AG09309 (cell line): ENCODE data around the gene SLCO2B1.
A peak's percentile ranks its signal among the peaks of the same experiment; 100 is the strongest.

Experiments used
- DNase-seq: peaks from one replicate; pipeline ENCODE4 v3.0.0-alpha.2; 2010; ENCODE audit warnings: low read depth
- H3K4me3 ChIP-seq: 2 replicates; pipeline ENCODE4 v1.5.1; 2011; ENCODE audit warnings: mild to moderate bottlenecking, low read depth, low read length, moderate library complexity; ENCODE audit not compliant: control insufficient read depth
- TF ChIP-seq, protein P1 (sequence below): IDR thresholded peaks from 2 replicates; pipeline ENCODE4 v1.5.1; 2011; ENCODE audit warnings: mild to moderate bottlenecking, low read depth, low read length, inconsistent platforms; ENCODE audit not compliant: insufficient read depth, control insufficient read depth; ENCODE audit errors: missing control alignments

Gene SLCO2B1

DNA sequence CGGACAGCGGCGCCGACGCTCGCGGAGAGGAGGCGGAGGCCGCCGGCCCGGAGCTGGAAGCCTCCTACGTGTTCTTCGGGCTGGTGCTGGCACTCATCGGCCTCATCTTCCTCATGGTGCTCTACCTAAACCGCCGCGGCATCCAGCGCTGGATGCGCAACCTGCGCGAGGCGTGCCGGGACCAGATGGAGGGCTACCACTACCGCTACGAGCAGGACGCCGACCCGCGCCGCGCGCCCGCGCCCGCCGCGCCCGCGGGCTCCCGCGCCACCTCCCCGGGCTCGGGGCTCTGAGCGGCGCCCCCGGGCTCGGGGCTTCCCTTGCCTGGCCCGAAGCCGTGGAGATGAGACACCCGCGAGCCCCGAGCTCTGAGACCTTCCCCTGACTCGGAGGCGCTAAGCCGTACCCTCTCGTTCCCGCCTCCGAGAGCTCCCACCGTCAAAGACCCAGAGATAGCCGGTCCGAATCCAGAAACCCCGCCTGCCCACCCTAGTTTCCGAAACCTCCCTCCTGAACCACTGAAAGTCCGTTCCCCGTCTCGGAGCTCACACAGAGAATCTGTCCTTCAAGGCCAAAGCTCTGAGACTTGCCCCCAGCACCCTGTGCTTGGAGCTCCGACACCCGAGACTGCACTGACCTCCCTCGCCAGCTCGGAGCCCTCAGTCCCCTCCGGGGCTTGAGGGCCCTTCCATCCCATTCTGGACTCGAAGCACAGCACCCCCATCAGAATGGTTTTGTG, 91.2 kb downstream of the SLCO2B1 start:
- no peak for DNase-seq
- TF ChIP-seq, protein P1, sequence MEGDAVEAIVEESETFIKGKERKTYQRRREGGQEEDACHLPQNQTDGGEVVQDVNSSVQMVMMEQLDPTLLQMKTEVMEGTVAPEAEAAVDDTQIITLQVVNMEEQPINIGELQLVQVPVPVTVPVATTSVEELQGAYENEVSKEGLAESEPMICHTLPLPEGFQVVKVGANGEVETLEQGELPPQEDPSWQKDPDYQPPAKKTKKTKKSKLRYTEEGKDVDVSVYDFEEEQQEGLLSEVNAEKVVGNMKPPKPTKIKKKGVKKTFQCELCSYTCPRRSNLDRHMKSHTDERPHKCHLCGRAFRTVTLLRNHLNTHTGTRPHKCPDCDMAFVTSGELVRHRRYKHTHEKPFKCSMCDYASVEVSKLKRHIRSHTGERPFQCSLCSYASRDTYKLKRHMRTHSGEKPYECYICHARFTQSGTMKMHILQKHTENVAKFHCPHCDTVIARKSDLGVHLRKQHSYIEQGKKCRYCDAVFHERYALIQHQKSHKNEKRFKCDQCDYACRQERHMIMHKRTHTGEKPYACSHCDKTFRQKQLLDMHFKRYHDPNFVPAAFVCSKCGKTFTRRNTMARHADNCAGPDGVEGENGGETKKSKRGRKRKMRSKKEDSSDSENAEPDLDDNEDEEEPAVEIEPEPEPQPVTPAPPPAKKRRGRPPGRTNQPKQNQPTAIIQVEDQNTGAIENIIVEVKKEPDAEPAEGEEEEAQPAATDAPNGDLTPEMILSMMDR, result no peak
- peak overlapping the region; percentile 49 for H3K4me3 ChIP-seq

DNA sequence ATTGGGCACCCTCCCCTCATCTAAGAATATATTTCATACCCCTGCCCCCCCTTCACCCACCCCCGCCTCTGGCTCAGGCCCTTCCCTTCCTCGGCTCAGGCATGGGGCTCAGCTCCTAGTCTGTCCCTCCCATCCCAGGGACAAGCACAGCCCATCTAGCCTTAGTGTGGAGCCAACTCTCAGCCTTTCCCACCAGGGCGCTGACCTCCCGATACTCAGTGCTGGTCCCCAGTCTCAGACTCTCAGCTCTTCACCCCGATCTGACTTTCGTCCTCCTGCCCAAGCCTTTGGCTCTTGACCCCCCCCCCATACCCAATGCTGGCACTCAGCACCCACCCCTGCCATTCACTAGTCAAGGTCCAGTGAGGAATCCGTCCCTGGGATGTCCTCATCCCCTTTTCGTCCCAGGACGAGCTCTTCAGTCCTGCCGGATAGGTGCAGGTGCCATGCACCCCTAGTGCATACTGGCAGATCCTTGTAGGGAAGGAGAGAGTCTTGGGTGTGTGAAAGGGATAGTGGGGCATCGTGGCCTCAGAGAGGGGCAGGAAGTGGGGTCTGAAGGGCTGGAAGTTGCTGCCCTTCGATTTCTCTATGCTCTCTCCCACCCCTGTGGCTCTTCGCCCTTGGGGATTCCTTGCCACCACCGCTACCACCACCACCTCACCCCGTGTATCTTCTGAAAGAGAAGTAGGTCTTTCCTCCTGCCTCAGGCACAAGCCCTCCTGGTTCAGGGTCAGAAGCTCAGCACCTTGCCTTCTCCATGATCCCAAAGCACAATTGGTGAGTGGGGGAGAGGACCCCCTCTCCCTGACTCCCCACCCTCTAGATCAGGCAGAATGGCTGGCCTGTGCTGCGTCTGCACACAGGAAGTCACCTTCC, 92.1 kb downstream of the SLCO2B1 start:
- TF ChIP-seq, protein P1, result no peak

DNA sequence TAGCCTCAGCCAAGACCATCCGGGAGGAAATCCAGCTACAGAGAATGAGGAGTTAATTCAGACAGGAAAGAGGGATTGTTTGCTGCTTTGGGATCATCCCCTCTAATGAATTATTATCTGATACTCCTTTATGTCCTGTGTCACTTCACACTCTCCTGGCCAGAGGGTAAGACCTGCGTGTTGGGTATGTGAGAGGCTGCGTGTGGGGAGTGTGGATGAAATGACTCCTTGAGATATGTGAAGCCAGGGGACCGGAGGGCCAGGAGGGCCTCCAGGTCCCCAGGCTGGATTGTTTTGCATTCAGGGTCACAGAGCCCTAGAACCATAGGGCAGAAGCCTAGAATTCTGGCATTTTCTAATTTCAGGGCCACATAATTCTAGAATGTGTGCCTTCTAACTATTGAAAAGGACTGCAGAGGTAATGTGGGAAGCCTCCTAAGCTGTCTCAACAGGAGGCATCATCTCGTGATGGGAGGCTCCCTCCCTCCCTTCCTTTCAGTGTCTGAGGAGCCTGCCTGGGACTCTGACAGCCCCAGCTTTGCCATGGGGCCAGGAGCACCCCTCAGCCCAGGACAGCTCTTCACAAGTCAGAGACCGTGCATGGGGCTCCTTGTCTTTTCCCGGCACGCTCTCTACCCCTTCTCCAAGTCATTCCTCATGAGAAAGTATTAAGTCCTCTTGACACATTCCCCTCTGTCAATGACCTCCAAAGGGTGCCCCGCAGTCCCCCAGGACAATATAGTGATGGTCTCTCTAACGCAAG, 93.3 kb downstream of the SLCO2B1 start:
- H3K4me3 ChIP-seq, result no peak overlapping the region
- no peak for DNase-seq
- TF ChIP-seq, protein P1, result no peak

More for the DNA sequence above, 92.1 kb downstream of the SLCO2B1 start:
- H3K4me3 ChIP-seq, result no peak overlapping the region
- no peak for DNase-seq

DNA sequence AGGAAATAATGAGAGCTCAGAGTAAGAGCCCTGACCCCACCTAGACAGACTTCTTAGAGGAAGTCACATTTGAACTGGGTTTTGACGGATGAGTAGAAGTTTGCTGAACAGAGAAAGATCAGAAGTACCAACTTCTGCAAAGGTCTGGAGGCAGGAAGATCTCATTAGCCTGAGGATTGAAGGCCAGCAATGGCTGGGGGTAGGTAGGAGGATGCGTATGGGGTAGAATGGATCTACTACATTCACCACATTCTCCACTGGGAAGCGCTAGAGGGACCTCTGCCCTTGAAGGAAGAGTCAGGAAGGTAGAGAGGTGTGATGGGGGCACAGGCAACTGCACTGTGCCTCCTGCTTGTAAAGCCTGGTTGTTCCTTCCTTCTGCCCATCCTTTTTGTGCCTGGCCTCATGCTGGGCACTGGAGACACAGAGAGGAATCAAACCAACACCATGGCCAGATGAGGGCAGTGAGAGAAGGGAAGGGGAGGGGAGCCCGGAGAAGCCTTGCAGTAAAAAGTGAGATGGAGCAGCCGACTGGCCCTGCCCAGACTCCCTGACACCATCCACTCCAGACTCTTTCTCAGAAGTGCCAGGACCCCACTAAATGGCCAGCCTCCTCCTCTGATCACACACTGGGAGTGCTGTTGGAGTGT, 94.6 kb downstream of the SLCO2B1 start:
- TF ChIP-seq, protein P1, result no peak
- no peak overlapping the region for H3K4me3 ChIP-seq
- DNase-seq, result no peak

DNA sequence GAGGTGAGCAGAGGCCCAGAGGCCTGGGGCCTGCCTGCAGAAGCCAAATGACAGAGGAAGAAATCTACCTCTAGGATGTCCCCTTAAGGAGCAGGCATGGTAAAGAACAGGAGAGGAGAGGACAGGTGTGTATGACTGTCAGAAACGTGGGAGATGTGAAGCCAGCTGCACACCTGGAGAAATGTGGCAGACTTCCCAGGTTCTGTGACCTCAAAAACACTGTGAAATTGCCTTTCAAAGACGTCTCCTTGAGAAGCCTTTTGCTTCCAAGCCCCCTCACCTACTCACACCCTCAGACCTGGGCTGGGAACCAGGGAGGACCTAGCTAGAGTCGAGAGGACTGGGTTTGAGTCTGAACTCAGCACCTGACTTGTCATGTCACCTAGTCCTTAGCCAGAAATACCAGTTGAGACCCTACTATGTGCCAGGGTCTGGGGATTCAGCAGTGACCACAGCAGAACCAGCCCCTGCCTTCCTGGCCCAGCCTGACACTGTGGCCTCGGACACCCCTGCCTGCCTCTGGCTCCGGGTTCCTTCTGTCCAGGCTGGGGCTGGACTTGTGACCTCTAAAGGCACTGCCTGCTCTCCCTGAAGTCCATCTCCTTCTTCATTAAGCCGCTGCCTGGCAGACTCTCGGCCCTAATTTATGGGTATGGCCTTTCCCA, 95.2 kb downstream of the SLCO2B1 start:
- H3K4me3 ChIP-seq, result no peak overlapping the region
- TF ChIP-seq, protein P1, result no peak
- no peak for DNase-seq
